Stimulated activated CD4-positive, alpha-beta T cell treated with anti-CD3 and anti-CD28 coated beads, TNF-alpha, amount 100 ng/mL, for 24 hours (primary cell): Measurements from ENCODE around the gene EIF2S1.
"Not testable (repeated sequence)": the region's sequence is repeated elsewhere in the genome, so short reads cannot be mapped to it uniquely, and the experiment has no call there.

Experiments used
- DNase-seq, 3 experiments: peaks; one replicate each; pipeline ENCODE4 v3.0.0-alpha.2; 2020; ENCODE audit warnings: low read depth in 3 of 3

EIF2S1 gene

DNA sequence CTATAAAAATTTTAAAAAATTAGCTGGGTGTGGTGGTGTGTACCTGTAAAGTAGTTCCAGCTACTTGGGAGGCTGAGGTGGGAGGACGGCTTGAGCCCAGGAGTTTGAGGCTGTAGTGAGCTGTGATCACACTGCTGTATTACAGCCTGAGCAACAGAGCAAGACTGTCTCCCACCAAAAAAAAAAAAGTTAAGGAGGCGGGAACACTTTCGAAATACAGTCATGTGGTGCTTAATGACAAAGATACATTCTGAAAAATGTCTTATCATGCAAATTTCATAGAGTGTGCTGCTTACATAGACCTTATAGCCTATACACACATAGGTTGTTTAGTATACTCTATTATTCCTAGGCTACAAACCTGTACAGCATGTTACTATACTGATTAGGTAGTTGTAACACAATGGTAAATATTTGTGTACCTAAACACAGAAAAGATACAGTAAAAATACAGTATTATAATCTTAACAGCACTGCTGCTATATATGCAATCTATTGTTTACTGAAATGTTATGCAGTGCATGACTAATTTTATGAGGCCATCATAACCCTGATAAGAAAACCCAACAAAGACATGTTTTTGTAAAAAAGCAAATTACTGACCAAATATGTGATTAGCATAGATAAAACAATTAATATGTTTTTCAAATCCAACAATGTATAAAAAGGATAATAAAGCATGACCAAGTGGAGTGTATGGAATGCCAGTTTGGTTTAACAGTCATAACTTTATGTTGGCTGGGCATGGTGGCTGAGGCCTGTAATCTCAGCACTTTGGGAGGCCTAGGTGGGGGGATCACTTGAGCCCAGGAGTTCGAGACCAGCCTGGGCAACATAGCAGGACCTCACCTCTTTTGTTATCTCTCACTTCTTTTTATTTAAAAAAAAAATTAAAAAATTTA lies 11.4 kb downstream of the EIF2S1 start:
- no peak for DNase-seq

DNA sequence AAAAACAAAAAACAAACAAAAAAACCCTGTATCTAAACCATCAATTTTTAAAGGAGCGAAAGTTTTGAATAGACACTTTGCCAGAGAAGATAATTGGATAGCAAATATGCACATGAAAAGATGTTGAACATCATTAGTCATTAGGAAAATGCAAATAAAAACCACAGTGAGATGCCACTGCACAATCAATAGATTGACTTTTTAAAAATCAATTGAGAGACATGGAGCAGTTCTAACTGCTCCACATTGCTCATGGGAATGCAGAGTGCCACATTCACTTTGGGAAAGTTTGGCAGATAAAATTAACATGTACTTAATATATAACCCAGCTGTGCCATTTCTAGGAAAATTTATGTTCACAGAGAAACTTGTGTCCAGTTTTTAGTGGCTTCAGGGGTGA lies 12.7 kb downstream of the EIF2S1 start:
- DNase-seq, result no peak

DNA sequence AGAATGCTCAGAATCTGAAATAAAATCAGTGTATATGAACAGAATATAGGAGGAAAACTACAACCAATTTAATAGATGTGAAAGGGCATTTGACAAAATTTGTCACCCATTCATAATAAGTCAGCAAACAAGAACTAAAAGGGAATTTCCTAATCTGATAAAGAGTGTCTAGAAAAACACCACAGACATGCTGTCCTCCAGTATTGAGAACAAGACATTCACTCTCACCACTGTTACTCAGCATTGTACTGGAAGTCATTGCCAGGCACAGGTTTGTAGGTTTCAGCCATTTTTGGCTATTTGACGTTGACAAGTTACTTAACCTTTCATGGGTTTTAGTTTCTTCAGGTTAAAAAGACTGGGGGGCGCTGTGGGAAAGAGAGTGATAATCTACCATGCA lies 13.2 kb downstream of the EIF2S1 start:
- DNase-seq, result no peak

DNA sequence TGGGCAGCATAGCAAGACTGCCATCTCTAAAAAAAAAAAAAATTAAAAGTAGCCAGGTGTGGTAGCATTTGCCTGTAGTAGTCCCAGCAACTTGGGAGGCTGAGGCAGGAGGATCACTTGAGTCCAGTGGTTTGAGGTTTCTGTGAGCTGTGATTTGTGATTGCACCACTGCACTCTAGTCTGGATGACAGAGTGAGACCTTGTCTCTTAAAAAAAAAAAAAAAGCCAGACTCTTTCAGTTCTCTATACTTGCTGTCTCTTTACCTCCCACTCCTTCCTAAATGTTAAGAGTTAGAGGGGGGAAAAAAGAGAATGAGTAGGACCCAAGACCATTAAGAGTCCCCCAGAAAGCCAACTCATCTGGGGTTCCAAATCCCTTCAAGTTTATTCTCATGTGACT lies 17.8 kb downstream of the EIF2S1 start:
- no peak for DNase-seq

DNA sequence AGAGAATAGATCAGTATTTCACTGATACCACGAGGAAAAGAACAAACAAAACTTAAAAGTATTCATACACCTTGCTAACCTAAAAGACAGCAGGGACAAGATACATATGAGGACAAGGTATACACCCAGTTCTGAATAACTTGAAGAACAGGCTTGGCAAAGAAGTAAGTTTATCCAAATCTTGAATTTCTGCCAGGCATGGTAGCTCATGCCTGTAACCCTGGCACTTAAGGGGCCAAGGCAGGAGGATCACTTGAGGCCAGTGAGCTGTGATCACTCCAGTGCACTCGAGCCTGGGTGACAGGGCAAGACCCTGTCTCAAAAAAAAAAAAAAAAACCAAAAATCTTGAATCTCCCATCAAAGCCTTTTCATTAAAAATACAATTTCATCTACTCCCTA lies 25.0 kb downstream of the EIF2S1 start:
- DNase-seq, result no peak

DNA sequence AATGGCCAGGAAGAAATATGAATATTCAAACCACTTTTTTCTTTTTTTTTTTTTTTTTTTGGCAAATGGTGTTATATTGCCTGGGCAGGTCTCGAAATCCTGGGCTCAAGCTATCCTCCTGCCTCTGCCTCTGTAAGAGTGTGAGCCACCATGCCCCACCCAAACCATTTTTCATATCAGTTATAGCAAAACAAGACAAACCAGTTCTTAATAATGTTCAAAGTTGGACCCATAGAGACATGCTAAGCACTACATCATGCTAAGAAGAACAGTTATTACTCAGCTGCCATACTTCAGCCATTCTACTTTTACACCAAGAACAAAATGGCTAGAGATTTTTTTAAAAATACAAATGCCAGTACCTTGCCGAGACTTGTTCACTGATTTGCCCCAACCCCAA lies 25.5 kb downstream of the EIF2S1 start:
- DNase-seq, result no peak

DNA sequence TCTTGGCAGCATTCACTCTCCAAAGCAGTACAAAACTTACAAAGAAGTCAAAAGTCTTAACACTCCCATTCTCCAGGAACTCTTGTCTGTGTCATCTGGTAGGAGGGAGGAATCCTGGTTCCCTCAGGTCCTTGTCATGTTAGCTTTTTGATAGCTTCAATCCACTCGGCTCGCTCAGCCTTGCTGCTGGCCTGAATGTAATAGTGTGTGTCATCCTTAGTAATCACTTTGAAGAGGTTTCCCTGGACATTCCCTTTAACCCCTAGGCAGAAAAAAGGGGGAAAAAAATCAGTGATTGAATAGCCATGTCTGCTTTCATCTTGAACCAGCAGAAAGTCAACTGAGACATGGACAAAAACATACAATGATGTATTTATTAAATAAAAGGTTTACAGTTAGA lies 27.1 kb downstream of the EIF2S1 start:
- no peak for DNase-seq

DNA sequence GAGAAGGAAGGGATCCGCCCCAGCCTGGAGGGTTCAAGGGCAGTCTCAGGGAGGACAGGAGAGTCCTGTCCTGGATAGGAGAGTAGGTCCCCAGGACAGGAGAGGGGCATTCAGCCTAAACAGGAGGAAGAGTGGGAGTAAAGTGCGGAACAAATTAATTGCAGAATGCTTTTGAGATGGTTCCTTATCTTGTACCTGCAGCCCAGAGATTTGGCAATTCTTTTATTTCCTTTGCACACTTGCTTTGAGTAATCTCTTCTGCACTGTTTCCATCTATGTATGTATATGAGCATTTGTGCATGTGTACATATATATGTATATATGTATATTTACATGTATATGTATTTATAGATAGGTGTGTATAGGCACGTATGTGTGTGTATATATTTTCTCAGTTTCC lies 29.1 kb downstream of the EIF2S1 start:
- no peak for DNase-seq

DNA sequence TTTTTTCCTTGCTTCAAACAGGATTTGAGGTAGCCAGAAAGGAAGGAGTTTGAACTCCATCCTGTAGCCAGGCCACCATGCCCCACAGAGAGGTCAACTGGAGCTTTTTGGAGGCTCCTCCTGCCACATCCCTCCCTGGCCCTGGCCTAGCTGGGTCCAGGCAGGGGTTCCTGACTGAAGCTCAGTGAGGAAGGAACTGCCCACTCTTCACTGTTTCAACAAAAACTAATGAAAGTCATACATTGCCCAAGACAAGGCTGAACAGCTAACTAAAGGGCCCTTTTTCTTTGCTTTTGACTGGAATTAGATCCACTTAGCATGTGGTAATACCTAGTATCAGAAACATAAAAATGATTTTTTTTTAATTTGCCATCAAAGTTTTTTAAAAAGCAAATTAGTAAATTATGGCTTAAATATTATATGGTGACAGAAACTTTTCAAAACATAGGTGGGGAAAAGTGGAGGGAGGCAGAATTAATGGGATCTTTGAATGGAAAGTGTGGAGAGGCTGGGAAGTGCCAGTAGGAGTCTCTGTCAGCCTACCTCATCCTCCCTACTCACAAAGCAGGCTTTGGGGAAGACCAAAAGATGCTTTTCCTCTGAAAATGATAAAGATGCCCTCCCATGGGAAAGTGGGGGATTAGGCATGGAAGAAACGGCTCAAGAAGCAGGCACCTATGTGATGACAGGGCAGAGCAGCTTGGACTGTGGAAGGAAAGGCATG lies 29.8 kb downstream of the EIF2S1 start:
- DNase-seq, result no peak

DNA sequence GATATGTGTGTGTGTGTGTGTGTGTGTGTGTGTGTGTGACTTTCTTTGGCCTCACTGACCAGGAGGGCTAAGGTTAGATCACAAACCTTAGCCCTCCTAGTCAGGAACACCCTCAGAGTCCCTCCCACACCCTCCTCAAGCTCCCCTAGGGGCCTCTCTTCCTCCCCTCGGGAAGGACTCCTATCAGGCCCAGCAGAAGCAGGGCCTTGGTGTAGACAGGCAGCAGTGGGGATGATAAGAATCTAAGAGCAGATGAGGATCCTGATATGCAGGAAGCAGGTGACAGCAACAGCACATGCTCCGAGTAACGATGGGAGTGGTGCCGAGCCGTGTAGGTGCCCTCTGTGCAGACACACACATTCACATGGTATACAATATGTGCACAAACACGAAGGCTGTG lies 31.1 kb downstream of the EIF2S1 start:
- no peak for DNase-seq

DNA sequence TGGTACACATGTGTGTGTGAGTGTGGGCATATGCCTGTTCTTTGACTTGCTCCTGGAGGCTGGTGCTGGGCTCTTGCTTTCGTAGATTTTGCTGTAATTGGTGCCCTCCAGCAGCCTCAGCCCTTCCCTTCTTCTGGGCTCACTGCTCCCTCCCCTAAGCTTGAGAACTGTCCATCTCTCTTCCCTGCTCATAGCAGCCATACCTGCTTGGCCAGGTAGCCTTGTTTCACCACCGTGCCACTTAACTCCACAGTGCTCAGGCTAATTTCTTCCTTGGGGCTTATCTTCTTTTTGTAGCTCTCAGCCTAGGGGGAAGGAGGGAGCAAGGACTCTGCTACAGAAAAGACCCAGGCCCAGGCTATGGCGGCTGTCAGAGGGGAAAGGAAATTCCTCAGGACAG lies 32.0 kb downstream of the EIF2S1 start:
- DNase-seq, result no peak

DNA sequence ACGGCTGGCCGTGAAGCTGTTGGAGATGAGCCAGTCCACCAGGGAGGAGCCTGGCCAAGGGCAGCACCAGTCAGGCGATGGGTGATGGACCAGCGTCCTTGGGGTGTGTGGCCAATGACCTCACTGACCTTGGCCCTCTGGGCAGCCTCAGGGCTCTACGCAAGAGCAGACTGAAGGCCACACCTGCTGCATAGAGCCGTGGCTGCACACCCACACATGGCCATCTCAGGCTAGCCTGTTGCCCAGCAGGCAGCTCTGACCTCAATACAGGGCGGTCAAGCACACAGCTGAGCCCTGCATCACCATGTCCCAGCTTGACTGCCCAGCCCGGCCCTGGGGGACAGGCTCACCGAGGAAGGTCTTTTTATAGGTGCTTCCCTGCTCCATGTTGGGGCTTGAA lies 32.7 kb downstream of the EIF2S1 start:
- no peak for DNase-seq

DNA sequence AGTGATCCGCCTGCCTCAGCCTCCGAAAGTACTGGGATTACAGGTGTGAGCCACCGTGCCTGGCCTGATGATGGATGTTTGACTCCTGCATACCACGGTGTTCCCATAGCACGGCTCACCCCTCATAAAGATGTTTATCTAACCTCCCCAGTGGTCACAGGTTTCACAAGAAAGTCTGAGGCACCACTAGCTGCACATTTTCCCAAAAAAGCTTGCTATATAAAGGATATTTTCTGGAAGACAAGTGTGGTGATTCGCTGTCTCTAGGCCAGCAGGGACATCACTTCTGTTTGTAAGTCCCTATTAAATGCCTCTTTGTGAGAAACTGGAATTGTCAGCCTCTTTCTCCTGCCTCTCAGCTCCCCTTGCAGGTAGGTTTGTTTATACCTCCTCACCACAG lies 33.6 kb downstream of the EIF2S1 start:
- no peak for DNase-seq

DNA sequence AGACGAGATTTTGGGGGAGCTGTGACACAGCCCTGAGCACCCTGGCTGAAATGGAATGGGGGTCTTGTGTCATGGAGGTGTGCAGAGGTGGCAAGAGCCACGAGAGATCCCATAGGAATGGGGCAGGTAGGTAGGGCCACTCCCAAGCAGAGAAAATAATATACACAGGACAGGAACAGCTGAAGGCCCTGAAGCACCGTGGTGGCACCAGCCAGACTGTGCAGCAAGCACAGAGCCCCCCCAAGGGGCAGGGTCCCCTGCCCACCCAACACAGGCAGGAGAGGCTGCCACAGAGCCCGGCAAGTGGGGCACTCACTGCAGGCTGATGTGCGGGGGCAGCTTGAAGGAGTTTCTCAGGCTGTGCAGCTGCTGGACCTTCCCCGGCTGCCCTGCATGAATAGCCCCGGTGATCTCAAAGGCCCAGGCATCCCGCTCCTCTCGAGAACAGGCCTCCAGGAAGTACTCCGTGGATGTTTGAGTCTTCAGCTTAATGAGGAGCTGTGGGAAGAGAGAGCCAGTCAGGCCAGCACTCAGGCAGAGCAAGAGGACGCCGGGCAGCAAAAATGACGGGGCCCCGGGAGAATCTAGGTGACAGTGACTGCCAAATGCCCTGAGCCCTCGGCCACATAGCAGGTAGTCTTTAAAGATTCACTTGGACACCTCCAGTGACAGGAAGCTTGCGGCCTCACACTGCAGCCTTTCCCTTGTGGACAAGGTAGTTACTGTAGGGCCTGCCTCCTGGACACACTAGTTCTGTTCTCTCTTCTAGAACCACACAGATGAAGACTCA lies 35.2 kb downstream of the EIF2S1 start:
- no peak for DNase-seq

DNA sequence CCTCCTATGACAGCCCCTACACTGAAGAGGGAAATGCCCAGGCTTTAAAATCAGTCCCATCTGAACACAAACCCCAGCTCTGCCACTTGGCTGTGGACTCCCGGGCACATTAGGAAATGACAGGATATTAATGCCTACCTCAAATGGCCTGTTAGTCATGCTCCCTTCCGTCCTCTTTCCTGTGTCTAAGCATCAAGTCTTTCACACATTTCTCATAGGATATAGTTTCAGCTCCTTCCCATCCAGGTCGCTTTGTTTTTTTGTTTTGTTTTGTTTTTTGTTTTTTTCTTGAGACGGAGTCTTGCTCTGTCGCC lies 35.7 kb downstream of the EIF2S1 start:
- no peak for DNase-seq

DNA sequence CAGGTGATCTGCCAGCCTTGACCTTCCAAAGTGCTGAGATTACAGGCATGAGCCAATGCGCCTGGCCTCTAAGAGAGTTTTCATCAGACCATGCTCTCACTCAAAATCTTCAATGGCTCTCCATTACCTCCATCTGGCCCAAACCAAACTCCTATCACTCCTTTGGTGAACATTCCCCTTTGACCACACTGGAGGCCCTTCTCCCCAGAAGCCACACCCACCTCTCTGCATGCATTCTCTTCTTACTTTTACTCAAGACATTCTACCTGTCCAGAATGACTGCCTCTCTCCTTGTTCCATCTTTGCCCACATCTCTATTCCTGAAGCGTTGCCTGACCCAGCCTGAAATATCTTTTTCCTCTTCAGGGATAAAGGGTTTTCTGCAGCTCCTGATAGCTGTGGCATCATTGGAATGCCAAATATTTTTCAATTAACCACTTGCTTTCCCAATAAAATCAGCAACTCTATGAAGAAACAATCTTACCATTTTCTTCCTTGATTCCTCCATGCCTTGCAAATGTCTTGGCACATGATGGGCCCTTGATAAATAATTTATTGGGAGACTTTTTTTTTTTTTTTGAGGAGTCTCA lies 36.3 kb downstream of the EIF2S1 start:
- no peak for DNase-seq

DNA sequence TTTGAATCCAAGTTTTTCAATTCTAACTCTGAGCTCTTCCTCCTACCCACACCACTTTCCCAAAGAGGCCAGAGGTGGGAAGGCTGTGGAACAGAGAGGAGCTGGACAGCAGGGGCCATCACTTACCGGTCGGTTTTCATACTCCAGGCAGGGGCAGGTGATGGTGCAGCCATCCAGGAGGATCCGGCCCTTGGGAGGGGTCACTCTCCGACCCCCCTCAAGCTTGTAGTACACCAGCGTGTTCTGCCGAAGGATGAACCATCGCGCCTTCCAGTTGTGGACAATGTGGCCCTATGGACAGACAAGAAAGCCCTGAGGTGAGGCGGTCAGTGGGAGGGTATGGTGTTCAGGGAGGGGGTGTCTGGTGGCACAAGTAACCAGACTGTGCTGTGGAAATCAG lies 37.4 kb downstream of the EIF2S1 start:
- no peak for DNase-seq

DNA sequence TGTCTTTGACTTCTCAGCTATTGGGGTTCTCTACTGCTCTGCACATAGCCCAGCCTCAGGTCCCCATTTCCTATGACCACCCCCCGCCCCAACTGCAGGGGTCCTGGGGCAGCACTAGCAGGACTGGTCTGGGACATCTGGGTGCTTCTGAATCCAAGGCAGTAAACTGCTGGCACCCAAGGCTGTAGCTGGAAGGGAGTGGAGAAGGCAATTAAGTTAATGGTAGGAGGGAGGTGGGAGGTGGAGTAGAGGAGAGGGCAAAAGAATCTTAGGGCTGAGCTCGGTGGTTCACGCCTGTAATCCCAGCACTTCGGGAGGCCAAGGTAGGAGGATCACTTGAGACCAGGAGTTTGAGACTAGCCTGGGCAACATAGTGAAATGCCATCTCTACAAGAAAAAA lies 40.3 kb downstream of the EIF2S1 start:
- DNase-seq, result no peak

DNA sequence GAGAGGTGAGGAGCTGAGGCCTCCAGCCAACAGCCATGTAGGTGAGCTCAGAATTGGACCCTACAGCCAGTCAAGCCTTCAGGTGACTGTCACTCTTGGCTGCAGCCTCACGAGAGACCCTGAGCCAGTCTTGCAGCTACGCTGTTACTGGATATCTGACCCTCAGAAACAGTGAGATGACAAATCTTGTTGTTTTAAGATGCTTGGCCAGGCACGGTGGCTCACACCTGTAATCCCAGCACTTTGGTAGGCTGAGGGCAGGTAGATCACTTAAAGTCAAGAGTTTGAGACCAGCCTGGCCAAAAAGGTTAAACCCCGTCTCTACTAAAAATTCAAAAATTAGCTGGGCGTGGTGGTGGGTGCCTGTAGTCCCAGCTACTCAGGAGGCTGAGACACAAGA lies 45.6 kb downstream of the EIF2S1 start:
- DNase-seq, result no peak

DNA sequence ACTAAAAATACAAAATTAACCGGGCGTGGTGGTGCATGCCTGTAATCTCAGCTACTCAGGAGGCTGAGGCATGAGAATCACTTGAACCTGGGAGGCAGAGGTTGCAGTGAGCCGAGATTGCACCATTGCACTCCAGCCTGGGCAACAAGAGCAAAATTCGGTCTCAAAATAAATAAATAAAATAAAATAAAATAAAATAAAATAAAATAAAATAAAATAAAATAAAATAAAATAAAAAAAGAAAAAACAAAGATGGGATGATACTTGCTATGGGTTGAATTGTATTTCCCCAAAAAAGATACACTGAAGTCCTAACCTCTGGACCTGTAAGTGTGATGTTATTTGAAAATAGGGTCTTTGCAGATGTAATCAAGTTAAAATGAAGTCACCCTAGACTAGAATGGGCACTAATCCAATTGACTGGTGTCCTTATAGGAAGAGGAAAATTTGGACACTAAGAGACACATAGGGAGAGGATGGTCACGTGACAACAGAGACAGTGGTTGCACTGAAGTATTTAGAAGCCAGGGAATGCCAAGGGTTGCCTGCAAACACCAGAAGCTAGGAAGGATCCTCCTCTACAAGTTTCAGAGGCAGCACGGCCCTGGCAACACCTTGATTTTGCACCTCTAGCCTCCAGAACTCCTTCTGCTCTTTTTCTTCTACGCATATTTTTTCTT lies 48.1 kb downstream of the EIF2S1 start:
- not testable (repeated sequence) for DNase-seq

DNA sequence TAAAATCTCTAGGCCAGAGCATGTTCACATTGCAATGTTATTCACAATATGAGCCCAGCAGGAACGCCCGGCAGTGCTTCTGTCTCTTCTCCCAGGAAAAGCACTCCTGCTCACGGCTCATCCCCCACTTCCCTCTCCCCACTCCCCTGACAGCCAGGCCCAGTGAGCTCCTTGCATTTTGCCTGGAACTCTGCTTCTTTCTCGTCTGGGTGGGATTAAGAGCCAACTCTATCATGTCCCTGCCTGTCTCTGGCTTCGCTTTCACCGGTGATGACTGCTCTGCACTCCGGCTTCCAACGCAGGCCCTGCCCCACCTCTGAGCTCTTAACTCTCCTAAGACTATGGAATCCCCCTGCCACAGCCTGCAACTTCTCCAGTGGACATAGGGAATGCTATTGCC lies 49.3 kb downstream of the EIF2S1 start:
- DNase-seq, result no peak

DNA sequence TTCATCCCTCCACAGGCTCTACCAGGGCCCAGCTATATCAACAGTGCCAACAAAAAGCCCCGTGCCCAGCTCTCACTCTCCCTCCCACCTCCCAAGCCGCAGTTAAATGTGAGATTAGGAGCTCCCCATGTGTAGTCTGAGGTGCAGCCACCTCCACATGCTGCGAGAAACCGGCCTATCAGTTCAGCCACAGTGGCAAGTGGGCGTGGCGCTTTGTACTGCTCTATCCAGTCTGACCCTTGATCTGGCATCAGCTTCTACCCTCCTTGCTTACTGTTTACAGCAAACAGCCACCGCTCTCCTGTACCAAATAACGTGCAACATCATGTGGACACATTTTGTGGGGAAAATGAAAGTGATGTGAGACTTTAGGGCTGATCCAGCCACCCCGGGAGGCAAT lies 50.2 kb downstream of the EIF2S1 start:
- DNase-seq, result no peak
